Measurements from ENCODE around the gene SPRR2G. TPM values are rescaled to one million over a fixed set of nuclear protein-coding genes. Genes with fewer than 3 reads are reported as not detected.
"Not testable (repeated sequence)": the region's sequence is repeated elsewhere in the genome, so short reads cannot be mapped to it uniquely, and the experiment has no call there.

SPRR2G gene
- total and polyA plus RNA-seq, 10 donors: not detected

GRCh38 chr1:153140484-153140883 lies 10.2 kb downstream of the SPRR2G start:
- 55 to 64% (median 61%) methylated on average over 3 of the region's 3 CpGs for WGBS, 5 donors

GRCh38 chr1:153133743-153134142 lies 16.9 kb downstream of the SPRR2G start:
- Histone ChIP-seq H3K36me3 (no peaks in the 10 kb centered on the region), H3K27me3 (replicated peaks in 1 of 7) (peaks cover 0 to 38% (median 0%) of the 10 kb centered on the region in 7 donors), H3K9me3 (no peaks in the 10 kb centered on the region), H3K4me1 (no peaks in the 10 kb centered on the region), H3K4me3 (no peak overlapping the region), H3K27ac (no peak overlapping the region)
- 58 to 93% (median 60%) methylated on average over 1 to 2 of the region's 2 CpGs for WGBS, 5 donors
- intact Hi-C loops (cut with DNase I; ENCODE audit: low total_unique reads): no loop called here
- TF ChIP-seq, protein P1, sequence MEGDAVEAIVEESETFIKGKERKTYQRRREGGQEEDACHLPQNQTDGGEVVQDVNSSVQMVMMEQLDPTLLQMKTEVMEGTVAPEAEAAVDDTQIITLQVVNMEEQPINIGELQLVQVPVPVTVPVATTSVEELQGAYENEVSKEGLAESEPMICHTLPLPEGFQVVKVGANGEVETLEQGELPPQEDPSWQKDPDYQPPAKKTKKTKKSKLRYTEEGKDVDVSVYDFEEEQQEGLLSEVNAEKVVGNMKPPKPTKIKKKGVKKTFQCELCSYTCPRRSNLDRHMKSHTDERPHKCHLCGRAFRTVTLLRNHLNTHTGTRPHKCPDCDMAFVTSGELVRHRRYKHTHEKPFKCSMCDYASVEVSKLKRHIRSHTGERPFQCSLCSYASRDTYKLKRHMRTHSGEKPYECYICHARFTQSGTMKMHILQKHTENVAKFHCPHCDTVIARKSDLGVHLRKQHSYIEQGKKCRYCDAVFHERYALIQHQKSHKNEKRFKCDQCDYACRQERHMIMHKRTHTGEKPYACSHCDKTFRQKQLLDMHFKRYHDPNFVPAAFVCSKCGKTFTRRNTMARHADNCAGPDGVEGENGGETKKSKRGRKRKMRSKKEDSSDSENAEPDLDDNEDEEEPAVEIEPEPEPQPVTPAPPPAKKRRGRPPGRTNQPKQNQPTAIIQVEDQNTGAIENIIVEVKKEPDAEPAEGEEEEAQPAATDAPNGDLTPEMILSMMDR (IDR thresholded peaks at IDR 0.05 in 8 of 11, conservative IDR thresholded peaks at IDR 0.05 in 3 of 11): no peak
- TF ChIP-seq POLR2AphosphoS5 (IDR thresholded peaks at IDR 0.05): no peak
- TF ChIP-seq POLR2A (IDR thresholded peaks at IDR 0.05): no peak
- no peak for DNase-seq

More at GRCh38 chr1:153140484-153140883, 10.2 kb downstream of the SPRR2G start:
- Histone ChIP-seq H3K9me3 (no peaks in the 10 kb centered on the region), H3K4me3 (no peak overlapping the region), H3K27me3 (replicated peaks in 1 of 7) (peaks cover 0 to 16% (median 0%) of the 10 kb centered on the region in 7 donors), H3K27ac (no peak overlapping the region), H3K4me1 (no peaks in the 10 kb centered on the region), H3K36me3 (no peaks in the 10 kb centered on the region)
- DNase-seq: no peak
- TF ChIP-seq POLR2AphosphoS5 (IDR thresholded peaks at IDR 0.05) (no peak), POLR2A (IDR thresholded peaks at IDR 0.05) (no peak)
- TF ChIP-seq, protein P1 (IDR thresholded peaks at IDR 0.05 in 8 of 11, conservative IDR thresholded peaks at IDR 0.05 in 3 of 11): no peak
- intact Hi-C loops (cut with DNase I; ENCODE audit: low total_unique reads): no loop called here

GRCh38 chr1:153133267-153133666 lies 17.4 kb downstream of the SPRR2G start:
- TF ChIP-seq POLR2AphosphoS5 (IDR thresholded peaks at IDR 0.05) (no peak), POLR2A (IDR thresholded peaks at IDR 0.05) (no peak)
- TF ChIP-seq, protein P1 (IDR thresholded peaks at IDR 0.05 in 8 of 11, conservative IDR thresholded peaks at IDR 0.05 in 3 of 11): no peak
- intact Hi-C loops (cut with DNase I; ENCODE audit: low total_unique reads): no loop called here
- H3K4me1 ChIP-seq: no peaks in the 10 kb centered on the region
- DNase-seq: no peak
- H3K27ac ChIP-seq: no peak overlapping the region
- H3K27me3 ChIP-seq (replicated peaks in 1 of 7): peaks cover 0 to 38% (median 0%) of the 10 kb centered on the region in 7 donors
- no peak overlapping the region for H3K4me3 ChIP-seq
- 72 to 93% (median 82%) methylated on average over 1 of the region's 1 CpG for WGBS, 5 donors
- H3K36me3 ChIP-seq: no peaks in the 10 kb centered on the region
- no peaks in the 10 kb centered on the region for H3K9me3 ChIP-seq

DNA sequence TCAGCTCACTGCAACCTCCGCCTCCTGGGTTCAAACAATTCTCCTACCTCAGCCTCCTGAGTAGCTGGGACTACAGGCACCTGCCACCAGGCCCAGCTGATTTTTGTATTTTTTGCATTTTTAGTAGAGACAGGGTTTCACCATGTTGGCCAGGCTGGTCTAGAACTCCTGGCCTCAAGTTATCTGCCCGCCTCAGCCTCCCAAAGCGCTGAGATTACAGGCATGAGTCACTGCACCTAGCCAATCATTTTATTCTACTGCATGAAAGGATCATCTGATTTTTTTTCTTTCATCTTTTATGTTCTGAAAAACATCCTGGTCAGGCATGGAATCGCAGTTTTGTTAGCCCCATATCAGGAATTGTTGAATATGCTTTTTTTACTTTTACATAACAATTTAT lies 22.0 kb downstream of the SPRR2G start:
- H3K4me3 ChIP-seq; H3K4me1 ChIP-seq; H3K27ac ChIP-seq; H3K36me3 ChIP-seq; DNase-seq; intact Hi-C loops (cut with DNase I; ENCODE audit: low total_unique reads): not testable (repeated sequence)
- Histone ChIP-seq H3K9me3 (peaks cover 4 to 28% (median 18%) of the 10 kb centered on the region in 8 donors), H3K27me3 (replicated peaks in 1 of 7) (peaks cover 0 to 31% (median 0%) of the 10 kb centered on the region in 7 donors)
- 91 to 93% (median 93%) methylated on average over 4 of the region's 4 CpGs for WGBS, 5 donors

DNA sequence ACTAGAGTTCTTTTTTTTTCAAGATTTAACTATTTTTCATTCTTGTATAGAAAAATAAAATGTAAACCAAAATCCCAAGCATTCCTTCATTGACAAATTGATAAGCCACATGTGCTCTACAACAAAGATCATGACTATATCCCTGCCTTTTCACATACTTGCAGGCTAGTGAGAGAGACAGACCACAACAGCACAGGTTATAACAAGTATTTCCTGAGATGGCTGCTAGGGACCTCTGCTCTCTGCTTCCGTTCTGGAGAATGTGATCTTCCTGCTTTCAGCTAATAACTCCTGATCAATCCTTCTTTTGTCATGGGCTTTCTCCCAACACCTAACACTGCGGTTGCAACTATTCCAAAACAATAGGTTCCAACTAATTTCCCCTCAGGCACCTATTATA lies 23.4 kb downstream of the SPRR2G start:
- H3K4me3 ChIP-seq: no peak overlapping the region
- H3K9me3 ChIP-seq: peaks cover 4 to 38% (median 18%) of the 10 kb centered on the region in 8 donors
- no peaks in the 10 kb centered on the region for H3K4me1 ChIP-seq
- peaks cover 0 to 18% (median 0%) of the 10 kb centered on the region in 7 donors for H3K27me3 ChIP-seq (replicated peaks in 1 of 7)
- intact Hi-C loops (cut with DNase I; ENCODE audit: low total_unique reads): no loop called here
- no peaks in the 10 kb centered on the region for H3K36me3 ChIP-seq
- no peak overlapping the region for H3K27ac ChIP-seq
- TF ChIP-seq, protein P1 (IDR thresholded peaks at IDR 0.05 in 8 of 11, conservative IDR thresholded peaks at IDR 0.05 in 3 of 11): no peak
- no peak for TF ChIP-seq POLR2A (IDR thresholded peaks at IDR 0.05)
- TF ChIP-seq POLR2AphosphoS5 (IDR thresholded peaks at IDR 0.05): no peak
- WGBS, 5 donors: 57 to 71% (median 66%) methylated on average over 2 of the region's 2 CpGs
- DNase-seq: no peak
